Subcutaneous abdominal adipose tissue (tissue), 5 donors: ENCODE measurements around the gene SEL1L.

Experiments
- H3K27ac ChIP-seq: one replicate; pipeline ENCODE4 v1.7.0; 2013; ENCODE audit warnings: low read depth, mild to moderate bottlenecking, inconsistent platforms, low read length, moderate library complexity
- H3K27me3 ChIP-seq, 5 donors: one replicate each; pipeline ENCODE4 v1.7.0; 2013; ENCODE audit warnings: low read length in 5 of 5, inconsistent platforms in 1 of 5; ENCODE audit not compliant: control insufficient read depth in 5 of 5, insufficient read depth in 4 of 5
- H3K36me3 ChIP-seq, 5 donors: one replicate each; pipeline ENCODE4 v1.7.0; 2013; ENCODE audit warnings: low read length in 5 of 5; ENCODE audit not compliant: control insufficient read depth in 5 of 5, insufficient read depth in 5 of 5
- H3K4me1 ChIP-seq, 5 donors: one replicate each; pipeline ENCODE4 v1.7.0; 2013; ENCODE audit warnings: low read length in 5 of 5, mild to moderate bottlenecking in 3 of 5, moderate library complexity in 1 of 5; ENCODE audit not compliant: control insufficient read depth in 5 of 5, insufficient read depth in 5 of 5
- H3K4me3 ChIP-seq, 5 donors: one replicate each; pipeline ENCODE4 v1.7.0; 2013; ENCODE audit warnings: low read length in 5 of 5, low read depth in 1 of 5
- H3K9ac ChIP-seq, 5 donors: one replicate each; pipeline ENCODE4 v1.7.0; 2013; ENCODE audit warnings: low read length in 5 of 5, mild to moderate bottlenecking in 4 of 5, moderate library complexity in 3 of 5
- H3K9me3 ChIP-seq, 5 donors: one replicate each; pipeline ENCODE4 v1.7.0; 2013; ENCODE audit warnings: low read length in 5 of 5; ENCODE audit not compliant: control insufficient read depth in 5 of 5
- donor health status: healthy.
- donor health status: healthy.
- donor health status: healthy.
- donor health status: healthy.
- donor health status: healthy.

The SEL1L gene

GRCh38 chr14:81533536-81534343, at the start of gene SEL1L:
TSS of gene SEL1L (minus strand) at chr14:81533853. CDS start at chr14:81533744, 109 bp downstream.
- no peaks in the 10 kb centered on the region for H3K9me3 ChIP-seq
- H3K36me3 ChIP-seq, result peaks cover 0 to 4% (median 0%) of the 10 kb centered on the region in 5 donors
- peak within 1 kb of the TSS; percentile 68 for H3K27ac ChIP-seq
- peaks cover 14 to 72% (median 68%) of the 10 kb centered on the region in 5 donors for H3K4me1 ChIP-seq
- peak within 1 kb of the TSS; percentile 71 to 97 (median 94) for H3K9ac ChIP-seq
- H3K4me3 ChIP-seq, result peak within 1 kb of the TSS; percentile 89 to 98 (median 97)
- no peaks in the 10 kb centered on the region for H3K27me3 ChIP-seq

GRCh38 chr14:81582420-81582819, 48.8 kb upstream of the SEL1L start:
- H3K4me1 ChIP-seq, result peaks cover 0 to 2% (median 0%) of the 10 kb centered on the region in 5 donors
- no peak overlapping the region for H3K4me3 ChIP-seq
- no peaks in the 10 kb centered on the region for H3K27me3 ChIP-seq
- H3K9me3 ChIP-seq, result no peaks in the 10 kb centered on the region
- H3K27ac ChIP-seq, result no peak overlapping the region
- no peak overlapping the region for H3K9ac ChIP-seq
- no peaks in the 10 kb centered on the region for H3K36me3 ChIP-seq

GRCh38 chr14:81579115-81579514, 45.5 kb upstream of the SEL1L start:
- Histone ChIP-seq H3K4me3 (no peak overlapping the region), H3K4me1 (peaks cover 0 to 2% (median 0%) of the 10 kb centered on the region in 5 donors), H3K27ac (no peak overlapping the region)

GRCh38 chr14:81571437-81571836, 37.8 kb upstream of the SEL1L start:
- H3K4me3 ChIP-seq, result no peak overlapping the region
- no peaks in the 10 kb centered on the region for H3K9me3 ChIP-seq
- no peak overlapping the region for H3K27ac ChIP-seq
- no peaks in the 10 kb centered on the region for H3K4me1 ChIP-seq
- H3K27me3 ChIP-seq, result peaks cover 0 to 6% (median 3%) of the 10 kb centered on the region in 5 donors
- H3K9ac ChIP-seq, result no peak overlapping the region
- H3K36me3 ChIP-seq, result no peaks in the 10 kb centered on the region

More at GRCh38 chr14:81579115-81579514, 45.5 kb upstream of the SEL1L start:
- no peaks in the 10 kb centered on the region for H3K27me3 ChIP-seq
- no peaks in the 10 kb centered on the region for H3K36me3 ChIP-seq
- no peaks in the 10 kb centered on the region for H3K9me3 ChIP-seq
- no peak overlapping the region for H3K9ac ChIP-seq

- Histone ChIP-seq H3K9ac (no peak overlapping the region), H3K27ac (no peak overlapping the region), H3K9me3 (no peaks in the 10 kb centered on the region), H3K4me1 (no peaks in the 10 kb centered on the region), H3K27me3 (peaks cover 0 to 6% (median 3%) of the 10 kb centered on the region in 5 donors), H3K4me3 (no peak overlapping the region), H3K36me3 (no peaks in the 10 kb centered on the region)
These were observed 33.6 kb upstream of the SEL1L start for GRCh38 chr14:81567302-81567701.

GRCh38 chr14:81565441-81566290, 32.0 kb upstream of the SEL1L start:
- H3K9me3 ChIP-seq, result no peaks in the 10 kb centered on the region
- no peak overlapping the region for H3K27ac ChIP-seq
- H3K4me3 ChIP-seq, result no peak overlapping the region
- H3K4me1 ChIP-seq, result no peaks in the 10 kb centered on the region
- peaks cover 0 to 6% (median 3%) of the 10 kb centered on the region in 5 donors for H3K27me3 ChIP-seq
- no peak overlapping the region for H3K9ac ChIP-seq
- no peaks in the 10 kb centered on the region for H3K36me3 ChIP-seq

- Histone ChIP-seq H3K9me3 (peaks cover 0 to 4% (median 0%) of the 10 kb centered on the region in 5 donors), H3K4me3 (no peak overlapping the region), H3K4me1 (no peaks in the 10 kb centered on the region), H3K27me3 (peaks cover 0 to 6% (median 3%) of the 10 kb centered on the region in 5 donors), H3K27ac (no peak overlapping the region), H3K36me3 (no peaks in the 10 kb centered on the region), H3K9ac (no peak overlapping the region)
These were observed 29.2 kb upstream of the SEL1L start for GRCh38 chr14:81562818-81563217.

GRCh38 chr14:81561084-81561775, 27.6 kb upstream of the SEL1L start:
- no peaks in the 10 kb centered on the region for H3K27me3 ChIP-seq

GRCh38 chr14:81559385-81559784, 25.7 kb upstream of the SEL1L start:
- Histone ChIP-seq H3K9ac (no peak overlapping the region), H3K4me1 (no peaks in the 10 kb centered on the region), H3K36me3 (no peaks in the 10 kb centered on the region)

More at GRCh38 chr14:81561084-81561775, 27.6 kb upstream of the SEL1L start:
- Histone ChIP-seq H3K27ac (no peak overlapping the region), H3K9me3 (peaks cover 0 to 4% (median 0%) of the 10 kb centered on the region in 5 donors), H3K9ac (no peak overlapping the region), H3K4me3 (no peak overlapping the region), H3K4me1 (no peaks in the 10 kb centered on the region), H3K36me3 (no peaks in the 10 kb centered on the region)

More at GRCh38 chr14:81559385-81559784, 25.7 kb upstream of the SEL1L start:
- Histone ChIP-seq H3K9me3 (peaks cover 0 to 4% (median 0%) of the 10 kb centered on the region in 5 donors), H3K27ac (no peak overlapping the region), H3K27me3 (no peaks in the 10 kb centered on the region), H3K4me3 (no peak overlapping the region)
